Pulmonary artery endothelial cell (primary cell): ENCODE data around the gene RASGRP2. TPM values are rescaled to one million over a fixed set of nuclear protein-coding genes. Genes with fewer than 3 reads are reported as not detected.

ENCODE experiments used
- DNase-seq: peaks from one replicate; pipeline ENCODE4 v3.0.0-alpha.2; 2011; ENCODE audit warnings: low read depth, low spot score
- total RNA-seq: library from RNA; depleted of rRNA; stranded (reverse); fragments of >200 nt; gene quantifications from 2 replicates; pipeline ENCODE4 v1.2.3, GENCODE V29; 2014

Gene RASGRP2
- 0.53 and 1.5 TPM in 2 replicates for total RNA-seq

- no peak for DNase-seq
Measured at GRCh38 chr11:64743591-64744543, at the start of gene RASGRP2. Gene RASGRP2, minus strand, starts transcription at chr11:64744142. Its CDS starts 1,276 bp downstream, at chr11:64742866.

GRCh38 chr11:64792482-64792881, 48.5 kb upstream of the RASGRP2 start:
- DNase-seq, result no peak

DNA sequence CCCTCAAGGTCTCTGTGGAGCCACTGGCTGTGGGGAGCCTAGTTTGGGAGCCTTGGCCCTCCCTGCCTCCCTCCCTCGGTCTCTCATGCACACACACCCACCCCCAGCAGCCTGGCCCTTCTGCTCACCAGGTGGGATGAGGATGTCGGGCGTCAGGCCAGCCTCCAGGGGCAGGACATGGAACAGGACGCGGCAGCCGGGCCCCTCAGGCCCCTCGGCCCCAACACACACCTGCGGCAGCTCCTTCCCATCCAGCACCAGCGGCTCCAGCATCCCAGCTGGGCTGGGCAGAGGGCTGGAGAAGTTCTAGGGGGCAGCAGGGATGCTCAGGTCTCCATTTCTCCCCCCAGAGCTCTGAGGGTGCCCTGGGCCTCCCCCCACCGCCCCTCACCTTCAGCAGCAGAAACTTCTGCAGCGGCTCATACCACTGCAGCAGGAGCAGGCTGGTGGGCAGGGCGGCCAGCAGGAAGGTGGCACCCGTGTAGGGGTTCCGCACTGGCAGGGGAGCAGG, 47.9 kb upstream of the RASGRP2 start:
- DNase-seq, result no peak

DNA sequence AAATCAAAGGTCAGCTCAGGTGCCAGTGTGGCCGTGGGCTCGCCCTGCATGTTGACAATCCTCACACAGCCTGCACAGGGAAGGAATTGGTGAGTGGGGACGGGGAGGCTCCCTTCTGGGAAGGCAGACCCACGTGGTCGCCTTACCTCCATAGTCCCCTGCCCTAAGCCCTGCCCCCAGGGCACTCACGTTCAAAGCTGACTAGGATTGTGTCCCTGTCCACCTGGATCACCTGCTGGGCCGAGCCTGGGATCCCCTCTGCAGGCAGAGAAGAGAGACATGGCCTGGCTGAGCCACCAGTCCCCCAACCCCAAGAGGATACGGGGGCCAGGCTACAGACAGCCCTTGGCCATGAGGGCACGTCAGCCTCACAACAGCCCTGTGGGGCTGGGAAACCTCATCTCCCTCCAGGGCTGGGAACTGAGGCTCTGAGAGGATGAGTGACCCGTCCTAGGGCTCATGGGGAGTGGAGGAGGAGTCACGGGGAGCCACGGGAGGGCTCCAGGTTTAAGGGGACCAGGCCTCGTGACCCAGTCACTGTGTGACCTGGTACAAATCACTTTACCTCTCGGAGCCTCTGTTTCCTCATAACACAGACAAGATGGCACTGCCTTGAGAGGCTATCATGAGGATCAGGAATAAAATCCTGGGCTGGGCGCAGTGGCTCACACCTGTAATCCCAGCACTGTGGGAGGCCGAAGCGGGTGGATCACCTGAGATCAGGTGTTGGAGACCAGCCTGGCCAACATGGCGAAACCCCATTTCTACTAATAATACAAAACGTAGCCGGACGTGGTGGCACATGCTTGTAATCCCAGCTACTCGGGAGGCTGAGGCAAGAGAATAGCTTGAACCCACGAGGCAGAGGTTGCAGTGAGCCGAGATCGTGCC, 46.5 kb upstream of the RASGRP2 start:
- no peak for DNase-seq

GRCh38 chr11:64789331-64790204, 45.6 kb upstream of the RASGRP2 start:
- DNase-seq, result no peak

- DNase-seq, result no peak
Measured at GRCh38 chr11:64788321-64789215, 44.6 kb upstream of the RASGRP2 start.

- DNase-seq, result no peak
Measured at GRCh38 chr11:64787526-64788320, 43.8 kb upstream of the RASGRP2 start.

- no peak for DNase-seq
Measured at GRCh38 chr11:64786308-64786707, 42.4 kb upstream of the RASGRP2 start.

- DNase-seq, result no peak
Measured at GRCh38 chr11:64784813-64785581, 41.1 kb upstream of the RASGRP2 start.

- DNase-seq, result peak; percentile 98
Measured at GRCh38 chr11:64778473-64779298, 34.7 kb upstream of the RASGRP2 start, which contains the start of gene SF1. Gene SF1, minus strand, starts transcription at chr11:64778542. Its CDS starts 150 bp downstream, at chr11:64778392.

DNA sequence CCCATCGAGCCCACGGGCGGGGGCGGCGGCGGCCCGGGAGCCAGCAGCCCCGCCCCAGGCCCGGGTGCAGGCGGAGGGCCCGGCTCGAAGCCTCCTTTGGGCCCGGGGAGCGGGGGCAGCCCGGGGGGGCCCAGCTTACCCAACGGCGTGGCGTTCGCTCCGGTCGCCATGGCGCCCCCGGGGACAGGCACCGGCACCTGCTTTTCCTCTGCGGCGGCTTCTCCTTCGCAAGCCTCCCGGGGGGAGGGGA, 34.2 kb upstream of the RASGRP2 start:
- no peak for DNase-seq

DNA sequence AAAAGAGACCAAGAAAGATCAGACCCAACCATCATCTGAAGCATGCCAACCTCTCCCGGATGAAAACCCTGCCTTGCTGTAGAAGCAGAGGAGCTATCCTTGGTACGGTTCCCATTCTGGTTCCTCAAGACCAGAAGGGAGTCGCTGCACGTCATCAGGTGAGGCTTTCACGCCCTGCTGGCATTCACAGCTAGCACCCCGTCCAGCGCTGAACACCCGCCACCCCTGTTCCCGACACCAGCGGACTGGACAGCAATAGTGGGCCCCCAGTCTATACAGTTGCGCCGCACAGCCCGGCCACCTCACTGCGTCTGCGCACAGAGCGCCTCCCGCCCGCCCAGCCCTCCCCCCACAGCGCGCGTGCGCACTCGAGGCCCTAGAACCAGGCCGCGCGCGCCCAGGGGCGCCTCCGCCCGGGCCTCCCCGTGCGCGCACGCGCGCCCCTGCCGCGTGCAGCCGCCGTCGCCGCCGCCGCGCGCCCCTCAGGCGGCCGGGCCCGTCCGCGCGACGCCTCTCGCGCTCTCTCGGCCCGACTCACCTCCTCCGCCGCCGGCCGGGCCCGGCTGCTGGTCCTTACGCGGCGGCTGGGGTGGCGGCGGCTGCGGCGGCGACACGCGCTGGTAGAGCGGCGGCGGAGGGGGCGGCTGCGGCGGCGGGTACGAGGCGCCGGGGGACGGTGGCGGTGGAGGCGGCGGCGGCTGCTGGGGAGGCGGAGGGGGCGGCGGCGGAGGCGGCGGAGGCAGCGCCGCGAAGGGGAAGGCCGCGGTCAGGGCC, 33.7 kb upstream of the RASGRP2 start:
- no peak for DNase-seq

DNA sequence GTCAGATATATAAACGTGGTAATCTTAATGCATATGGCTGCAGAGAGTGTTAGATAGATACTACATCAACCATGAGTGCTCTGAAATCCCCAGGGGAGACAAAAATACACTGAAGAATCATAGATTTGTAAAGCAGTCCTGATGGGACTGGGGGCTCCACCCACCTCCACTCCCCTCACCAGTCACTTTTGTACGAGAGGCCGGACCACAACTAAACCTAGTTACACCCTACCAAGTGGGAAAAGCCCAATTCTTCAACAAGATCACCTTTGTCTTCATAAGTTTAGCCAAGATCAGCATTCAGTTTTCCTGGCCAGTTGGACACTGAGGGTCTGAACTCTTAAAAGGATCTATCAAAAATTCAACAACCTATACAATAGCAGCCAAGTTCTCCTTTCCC, 32.9 kb upstream of the RASGRP2 start:
- no peak for DNase-seq

- DNase-seq, result no peak
Measured at GRCh38 chr11:64776425-64776824, 32.5 kb upstream of the RASGRP2 start.

- no peak for DNase-seq
Measured at GRCh38 chr11:64774144-64774543, 30.2 kb upstream of the RASGRP2 start.

DNA sequence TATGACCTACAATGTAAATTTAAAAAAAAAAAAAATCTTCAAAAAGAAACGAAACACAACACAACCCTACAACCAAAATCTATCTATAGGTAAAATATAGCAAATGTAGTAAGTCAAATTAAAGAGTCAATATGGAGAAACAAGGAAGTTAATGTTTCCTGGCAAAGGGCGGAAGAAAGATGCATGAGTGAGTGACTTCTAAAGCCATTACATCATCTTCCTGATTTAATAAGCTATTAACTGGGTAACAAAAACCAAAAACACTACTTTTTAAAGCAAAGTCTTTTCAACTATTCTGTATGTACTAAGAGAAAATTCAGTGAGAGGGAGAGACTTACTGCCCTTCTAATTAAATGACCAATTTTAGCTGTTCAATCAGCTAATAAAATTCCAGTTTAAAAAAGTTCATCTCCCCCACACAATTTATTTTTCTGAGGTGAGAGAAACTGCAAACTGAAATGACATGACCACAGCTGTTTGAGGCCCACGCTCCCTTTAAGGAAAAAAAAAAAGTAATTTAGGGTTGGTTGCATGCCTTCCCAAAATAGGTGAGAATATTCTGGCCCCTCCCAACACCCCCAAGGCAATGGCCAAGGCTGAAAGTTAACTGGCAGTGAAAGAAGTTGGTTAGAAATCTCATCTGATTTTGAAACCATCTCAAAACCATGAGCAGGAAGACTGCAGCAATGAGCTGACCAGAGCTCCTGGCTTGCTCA, 28.5 kb upstream of the RASGRP2 start:
- no peak for DNase-seq
